ENCODE measurements around the gene TIMP2.
"Not testable (repeated sequence)": the region's sequence is repeated elsewhere in the genome, so short reads cannot be mapped to it uniquely, and the experiment has no call there.

Gene TIMP2

DNA sequence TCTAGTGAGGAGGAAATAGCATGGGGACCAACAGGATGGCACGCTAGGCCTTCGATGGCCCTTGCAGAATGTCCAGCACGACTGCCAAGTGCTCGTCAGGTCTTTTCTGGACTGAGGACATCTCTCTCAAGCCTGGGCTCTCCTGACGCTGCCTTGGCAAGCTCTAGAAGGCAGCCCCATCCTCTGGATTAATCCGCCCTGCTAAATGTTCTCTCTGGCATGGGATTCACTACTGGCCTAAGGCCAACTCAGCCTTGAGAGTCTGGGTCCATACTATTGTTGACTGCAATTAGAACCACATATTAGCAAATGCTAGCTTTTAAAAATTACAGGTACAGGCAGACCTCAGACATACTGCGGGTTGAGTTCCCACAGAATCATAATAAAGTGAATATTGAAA is 19.6 kb downstream of the TIMP2 start:
- H3K27ac ChIP-seq (ENCODE audit: poor library complexity, severe bottlenecking), result no peak overlapping the region
- peaks cover 7% of the 10 kb centered on the region; the same call in 1 of the 2 replicates for H3K36me3 ChIP-seq (ENCODE audit: low read depth)
- DNase-seq (ENCODE audit: low spot score), result no peak
- no peaks in the 10 kb centered on the region for H3K27me3 ChIP-seq (ENCODE audit: insufficient read depth, poor library complexity, severe bottlenecking)
- no peaks in the 10 kb centered on the region for H3K4me1 ChIP-seq (ENCODE audit: insufficient read depth, poor library complexity, severe bottlenecking)
- no peaks in the 10 kb centered on the region for H3K9me3 ChIP-seq (ENCODE audit: severe bottlenecking)
- no peak overlapping the region for H3K4me3 ChIP-seq (ENCODE audit: severe bottlenecking)
- TF ChIP-seq, protein P1, sequence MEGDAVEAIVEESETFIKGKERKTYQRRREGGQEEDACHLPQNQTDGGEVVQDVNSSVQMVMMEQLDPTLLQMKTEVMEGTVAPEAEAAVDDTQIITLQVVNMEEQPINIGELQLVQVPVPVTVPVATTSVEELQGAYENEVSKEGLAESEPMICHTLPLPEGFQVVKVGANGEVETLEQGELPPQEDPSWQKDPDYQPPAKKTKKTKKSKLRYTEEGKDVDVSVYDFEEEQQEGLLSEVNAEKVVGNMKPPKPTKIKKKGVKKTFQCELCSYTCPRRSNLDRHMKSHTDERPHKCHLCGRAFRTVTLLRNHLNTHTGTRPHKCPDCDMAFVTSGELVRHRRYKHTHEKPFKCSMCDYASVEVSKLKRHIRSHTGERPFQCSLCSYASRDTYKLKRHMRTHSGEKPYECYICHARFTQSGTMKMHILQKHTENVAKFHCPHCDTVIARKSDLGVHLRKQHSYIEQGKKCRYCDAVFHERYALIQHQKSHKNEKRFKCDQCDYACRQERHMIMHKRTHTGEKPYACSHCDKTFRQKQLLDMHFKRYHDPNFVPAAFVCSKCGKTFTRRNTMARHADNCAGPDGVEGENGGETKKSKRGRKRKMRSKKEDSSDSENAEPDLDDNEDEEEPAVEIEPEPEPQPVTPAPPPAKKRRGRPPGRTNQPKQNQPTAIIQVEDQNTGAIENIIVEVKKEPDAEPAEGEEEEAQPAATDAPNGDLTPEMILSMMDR (IDR thresholded peaks at IDR 0.05; ENCODE audit: poor library complexity, severe bottlenecking), result no peak
- ATAC-seq (ENCODE audit: low read depth), result no peak

DNA sequence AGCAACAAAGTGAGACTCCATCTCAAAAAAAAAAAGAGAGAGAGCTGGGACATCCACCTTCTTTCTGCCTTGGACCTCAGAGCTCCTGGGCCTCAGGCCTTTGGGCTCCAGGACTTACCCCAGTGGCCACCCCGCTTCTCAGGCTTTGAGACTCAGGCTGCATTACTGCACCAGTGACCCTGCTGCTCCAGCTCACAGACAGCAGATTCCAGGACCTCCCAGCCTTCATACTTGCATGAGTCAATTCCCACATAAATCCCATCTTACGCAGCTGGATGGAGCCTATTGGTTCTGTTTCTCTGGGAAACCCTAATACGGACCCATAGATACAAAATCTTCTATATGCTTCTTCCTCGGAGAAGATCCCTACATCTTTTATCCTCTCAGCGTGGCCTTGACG is 20.1 kb downstream of the TIMP2 start:
- Histone ChIP-seq H3K4me3 (ENCODE audit: severe bottlenecking) (no peak overlapping the region), H3K36me3 (ENCODE audit: low read depth) (peaks cover 7% of the 10 kb centered on the region; the same call in 1 of the 2 replicates), H3K27me3 (ENCODE audit: insufficient read depth, poor library complexity, severe bottlenecking) (no peaks in the 10 kb centered on the region), H3K27ac (ENCODE audit: poor library complexity, severe bottlenecking) (no peak overlapping the region), H3K4me1 (ENCODE audit: insufficient read depth, poor library complexity, severe bottlenecking) (no peaks in the 10 kb centered on the region), H3K9me3 (ENCODE audit: severe bottlenecking) (no peaks in the 10 kb centered on the region)
- no peak for DNase-seq (ENCODE audit: low spot score)
- no peak for ATAC-seq (ENCODE audit: low read depth)
- TF ChIP-seq, protein P1 (IDR thresholded peaks at IDR 0.05; ENCODE audit: poor library complexity, severe bottlenecking), result no peak

DNA sequence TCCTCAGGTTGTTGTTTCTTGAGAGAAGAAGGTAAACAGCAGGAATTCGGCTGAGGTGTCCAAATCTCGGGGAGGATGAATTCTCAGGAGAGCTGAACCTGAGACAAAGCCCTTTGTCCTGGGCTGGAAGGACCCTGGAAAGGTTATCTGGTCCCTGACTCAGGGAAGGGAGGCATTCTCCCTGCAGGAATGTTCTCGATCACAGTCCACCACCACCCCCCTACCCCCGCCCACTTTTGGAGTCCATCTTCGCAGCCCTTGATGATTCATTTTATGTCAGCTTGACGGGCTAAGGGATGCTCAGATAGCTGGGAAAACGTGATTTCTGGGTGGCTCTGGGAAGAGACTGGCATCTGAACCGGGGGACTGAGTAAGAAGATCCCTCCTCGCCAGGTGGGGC is 20.8 kb downstream of the TIMP2 start:
- Histone ChIP-seq H3K4me1 (ENCODE audit: insufficient read depth, poor library complexity, severe bottlenecking) (peaks cover 6% of the 10 kb centered on the region), H3K27ac (ENCODE audit: poor library complexity, severe bottlenecking) (no peak overlapping the region), H3K4me3 (ENCODE audit: severe bottlenecking) (no peak overlapping the region), H3K36me3 (ENCODE audit: low read depth) (peaks cover 7% of the 10 kb centered on the region; the same call in 1 of the 2 replicates), H3K9me3 (ENCODE audit: severe bottlenecking) (no peaks in the 10 kb centered on the region), H3K27me3 (ENCODE audit: insufficient read depth, poor library complexity, severe bottlenecking) (no peaks in the 10 kb centered on the region)
- DNase-seq (ENCODE audit: low spot score) (no peak), ATAC-seq (ENCODE audit: low read depth) (no peak)
- TF ChIP-seq, protein P1 (IDR thresholded peaks at IDR 0.05; ENCODE audit: poor library complexity, severe bottlenecking), result no peak

DNA sequence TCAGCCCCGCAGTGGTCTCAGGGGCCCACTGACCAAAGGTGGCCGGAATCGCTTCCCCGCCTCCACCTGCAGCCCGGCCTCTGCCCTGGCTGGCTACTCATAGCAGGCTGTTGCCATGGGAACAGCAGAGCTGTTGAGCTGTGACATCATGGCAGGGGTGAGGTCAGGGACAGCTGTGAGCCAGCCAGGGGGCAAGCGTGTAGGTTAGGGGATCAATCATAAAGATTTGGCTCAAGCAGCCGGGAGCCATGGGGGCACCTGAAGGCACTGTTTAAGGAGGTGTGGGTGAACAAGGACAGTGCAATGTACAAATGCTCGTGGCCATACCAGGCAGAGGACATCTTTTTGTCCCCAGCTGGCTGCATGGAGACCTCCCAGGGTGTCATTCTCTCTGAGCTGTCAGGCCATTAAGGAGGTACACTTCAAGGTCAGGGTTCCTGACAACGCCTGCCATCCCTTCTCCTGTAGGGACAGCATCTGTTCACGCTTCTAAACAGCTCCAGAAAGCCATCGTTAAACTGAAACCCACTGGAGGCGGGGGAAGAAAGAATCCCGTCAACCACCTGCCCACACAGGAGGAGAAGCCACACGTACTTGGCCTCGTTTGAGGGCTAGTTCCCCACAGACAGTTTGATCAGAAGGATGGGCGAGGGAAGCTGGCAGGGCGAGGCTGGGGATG is 21.9 kb downstream of the TIMP2 start, which contains the start of gene CEP295NL:
CEP295NL (minus strand) TSS at position 101 of the 679 bp plus-strand sequence. CDS start 1,373 bp downstream, outside the sequence.
- no peak for ATAC-seq (ENCODE audit: low read depth)
- TF ChIP-seq, protein P1 (IDR thresholded peaks at IDR 0.05; ENCODE audit: poor library complexity, severe bottlenecking), result no peak
- Histone ChIP-seq H3K9me3 (ENCODE audit: severe bottlenecking) (no peaks in the 10 kb centered on the region), H3K27ac (ENCODE audit: poor library complexity, severe bottlenecking) (no peak within 1 kb of the TSS), H3K4me3 (ENCODE audit: severe bottlenecking) (no peak within 1 kb of the TSS), H3K4me1 (ENCODE audit: insufficient read depth, poor library complexity, severe bottlenecking) (peaks cover 7% of the 10 kb centered on the region), H3K36me3 (ENCODE audit: low read depth) (peaks cover 7% of the 10 kb centered on the region; the same call in 1 of the 2 replicates), H3K27me3 (ENCODE audit: insufficient read depth, poor library complexity, severe bottlenecking) (no peaks in the 10 kb centered on the region)
- DNase-seq (ENCODE audit: low spot score), result no peak

DNA sequence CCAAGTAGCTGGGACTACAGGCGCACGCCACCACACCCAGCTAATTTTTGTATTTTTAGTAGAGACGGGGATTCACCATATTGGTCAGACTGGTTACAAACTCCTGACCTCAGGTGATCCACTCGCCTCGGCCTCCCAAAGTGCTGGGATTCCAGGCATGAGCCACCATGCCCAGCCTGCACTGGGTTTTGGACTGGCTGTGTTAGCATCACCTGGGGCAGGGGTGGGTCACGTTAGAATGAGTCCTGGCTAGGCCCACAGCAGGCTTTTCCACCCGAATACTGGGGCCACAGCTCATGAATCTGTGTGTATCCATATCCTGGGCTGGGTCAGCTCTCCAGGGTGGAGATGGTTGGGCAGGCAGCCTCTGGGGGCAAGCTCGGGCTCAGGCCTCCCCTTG is 23.0 kb downstream of the TIMP2 start:
- H3K36me3 ChIP-seq (ENCODE audit: low read depth); H3K4me3 ChIP-seq (ENCODE audit: severe bottlenecking); ATAC-seq (ENCODE audit: low read depth); H3K27ac ChIP-seq (ENCODE audit: poor library complexity, severe bottlenecking); H3K4me1 ChIP-seq (ENCODE audit: insufficient read depth, poor library complexity, severe bottlenecking); H3K9me3 ChIP-seq (ENCODE audit: severe bottlenecking); H3K27me3 ChIP-seq (ENCODE audit: insufficient read depth, poor library complexity, severe bottlenecking); DNase-seq (ENCODE audit: low spot score): not testable (repeated sequence)

All from RWPE2 (cell line).